ENCODE data around the gene ZBTB1.

Gene ZBTB1, protein sequence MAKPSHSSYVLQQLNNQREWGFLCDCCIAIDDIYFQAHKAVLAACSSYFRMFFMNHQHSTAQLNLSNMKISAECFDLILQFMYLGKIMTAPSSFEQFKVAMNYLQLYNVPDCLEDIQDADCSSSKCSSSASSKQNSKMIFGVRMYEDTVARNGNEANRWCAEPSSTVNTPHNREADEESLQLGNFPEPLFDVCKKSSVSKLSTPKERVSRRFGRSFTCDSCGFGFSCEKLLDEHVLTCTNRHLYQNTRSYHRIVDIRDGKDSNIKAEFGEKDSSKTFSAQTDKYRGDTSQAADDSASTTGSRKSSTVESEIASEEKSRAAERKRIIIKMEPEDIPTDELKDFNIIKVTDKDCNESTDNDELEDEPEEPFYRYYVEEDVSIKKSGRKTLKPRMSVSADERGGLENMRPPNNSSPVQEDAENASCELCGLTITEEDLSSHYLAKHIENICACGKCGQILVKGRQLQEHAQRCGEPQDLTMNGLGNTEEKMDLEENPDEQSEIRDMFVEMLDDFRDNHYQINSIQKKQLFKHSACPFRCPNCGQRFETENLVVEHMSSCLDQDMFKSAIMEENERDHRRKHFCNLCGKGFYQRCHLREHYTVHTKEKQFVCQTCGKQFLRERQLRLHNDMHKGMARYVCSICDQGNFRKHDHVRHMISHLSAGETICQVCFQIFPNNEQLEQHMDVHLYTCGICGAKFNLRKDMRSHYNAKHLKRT

DNA sequence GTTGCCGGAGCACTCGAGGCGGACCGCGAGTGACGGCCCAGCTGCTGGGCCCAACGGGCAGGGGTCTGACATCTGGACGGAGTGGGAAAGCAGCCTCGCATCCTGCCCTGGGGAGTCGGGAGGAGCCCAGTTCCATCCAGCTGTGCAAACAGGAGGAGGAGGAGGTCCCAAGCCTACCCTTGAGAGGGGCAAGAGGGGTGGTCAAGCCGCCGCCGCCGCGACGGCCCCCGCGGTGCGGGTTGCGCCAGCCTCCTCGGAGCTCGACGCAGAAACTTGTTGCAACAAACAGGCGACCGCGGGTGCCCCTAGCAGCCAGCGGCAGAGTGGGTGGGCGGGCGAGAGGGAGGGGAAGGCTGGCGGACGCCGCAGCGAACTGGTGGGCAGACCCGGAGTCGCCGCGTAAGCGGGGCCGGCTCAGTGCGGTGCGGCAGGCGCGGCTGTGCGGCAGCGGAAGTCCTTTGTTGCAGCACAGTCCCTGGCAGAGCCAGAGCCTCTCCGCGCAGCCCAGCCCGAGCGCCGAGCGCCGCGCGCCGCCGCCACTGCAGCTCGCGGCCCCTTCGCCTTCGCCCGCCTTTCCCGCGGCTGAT, at the start of gene ZBTB1:
ZBTB1 (plus strand) TSS at position 461 of the 587 bp plus-strand sequence. CDS start 16,735 bp downstream, outside the sequence.
- DNase-seq, result peak; percentile 84

DNA sequence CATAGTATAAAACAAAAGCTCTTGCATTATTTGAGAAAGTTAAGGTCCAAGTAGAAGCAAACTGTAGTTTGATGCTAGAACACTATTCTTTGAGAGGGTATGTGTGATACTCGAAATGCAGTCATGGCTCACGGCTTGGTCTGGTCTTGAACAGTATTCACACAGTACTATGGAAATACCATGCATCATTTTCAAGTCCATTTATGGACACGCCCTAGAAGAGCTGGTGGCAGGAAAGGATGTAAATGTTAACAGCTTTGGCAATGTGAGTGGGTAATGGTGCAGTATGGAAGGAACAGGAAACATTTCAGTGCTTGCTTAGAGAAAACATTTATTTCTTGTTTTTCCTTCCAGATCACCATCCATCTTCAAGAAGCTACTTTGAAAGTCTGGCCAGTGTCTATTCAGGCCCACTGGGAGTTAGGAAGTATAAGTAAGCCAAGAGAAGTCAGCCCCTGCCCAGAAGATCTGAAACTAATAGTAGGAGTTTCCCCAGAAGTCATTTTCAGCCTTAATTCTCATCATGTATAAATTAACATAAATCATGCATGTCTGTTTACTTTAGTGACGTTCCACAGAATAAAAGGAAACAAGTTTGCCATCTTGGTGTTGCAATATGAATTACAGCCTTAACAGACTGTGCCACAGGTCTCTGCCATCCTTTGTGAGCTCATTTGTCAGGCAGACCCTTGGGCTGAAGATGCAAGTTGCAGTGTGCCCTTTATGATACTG, 45.0 kb upstream of the ZBTB1 start:
- no peak for DNase-seq

DNA sequence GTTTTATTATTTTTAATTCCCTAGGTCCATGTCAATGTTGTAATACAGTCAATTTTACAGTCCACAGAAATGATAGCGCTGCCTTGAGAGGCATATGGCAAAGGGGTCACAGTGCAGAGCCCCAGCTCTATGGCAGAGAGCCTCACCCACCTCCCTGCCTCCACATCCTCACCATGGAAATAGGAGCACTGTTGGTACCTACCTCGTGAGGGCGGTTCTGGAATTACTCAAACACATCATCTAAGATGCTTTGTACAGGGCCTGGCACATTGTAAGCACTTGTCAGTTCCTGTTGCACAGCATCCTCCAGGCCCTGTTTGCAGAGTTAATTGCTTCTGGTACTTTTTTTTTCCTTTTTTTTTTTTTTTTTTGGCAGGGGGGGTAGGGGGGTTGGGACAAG, 43.3 kb upstream of the ZBTB1 start:
- no peak for DNase-seq

DNA sequence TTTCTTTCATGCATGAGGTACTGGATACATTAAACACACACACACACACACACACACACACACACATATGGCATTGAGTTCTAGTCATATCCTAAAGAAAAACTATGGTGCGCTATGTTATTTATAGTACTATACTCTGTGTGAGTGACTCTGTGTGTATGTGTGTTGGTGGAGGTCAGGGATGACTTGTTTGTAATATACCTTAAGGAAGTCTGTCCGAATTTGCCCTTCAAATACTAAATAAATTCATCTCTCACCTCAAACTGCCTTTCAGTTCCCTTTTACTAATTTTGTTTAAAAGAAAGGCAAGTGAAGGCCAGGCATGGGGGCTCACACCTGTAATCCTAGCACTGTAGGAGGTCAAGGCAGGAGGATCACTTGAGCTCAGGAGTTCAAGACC, 41.4 kb upstream of the ZBTB1 start:
- DNase-seq, result no peak

DNA sequence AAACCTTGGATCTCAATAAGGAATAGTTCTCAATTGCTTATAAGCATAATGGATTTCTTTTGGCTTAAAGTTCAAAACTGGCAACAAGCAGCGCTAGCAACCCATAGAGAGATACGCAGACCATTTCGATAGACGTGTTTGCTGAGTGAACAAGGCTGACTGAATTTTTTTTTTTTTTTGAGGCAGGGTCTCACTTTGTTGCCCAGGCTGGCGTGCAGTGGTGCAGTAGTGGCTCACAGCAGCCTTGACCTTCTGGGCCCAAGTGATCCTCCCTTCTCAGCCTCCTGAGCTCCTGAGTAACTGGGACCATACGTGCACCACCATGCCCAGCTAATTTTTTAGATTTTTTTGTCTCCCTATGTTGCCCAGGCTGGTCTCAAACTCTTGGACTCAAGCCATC, 40.7 kb upstream of the ZBTB1 start:
- DNase-seq, result no peak

DNA sequence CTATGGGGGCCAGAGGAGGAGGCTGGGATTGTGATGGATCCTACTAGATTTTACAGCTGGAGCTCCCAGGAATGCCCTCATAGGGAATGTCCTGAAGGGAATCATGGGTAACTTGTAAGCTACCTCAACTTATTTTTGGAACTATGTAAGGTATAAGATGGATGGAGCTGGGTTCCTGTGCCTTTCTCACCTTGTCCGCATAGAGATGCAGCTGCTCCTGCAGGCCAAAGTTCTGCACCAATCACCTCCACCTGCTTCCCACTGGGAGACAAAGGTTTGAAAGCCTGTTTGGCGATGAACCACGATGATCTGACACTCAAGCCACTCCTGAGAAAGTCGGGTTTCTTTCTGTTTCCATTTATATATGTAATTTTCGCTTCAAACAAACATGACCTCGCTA, 39.9 kb upstream of the ZBTB1 start:
- DNase-seq, result peak; percentile 27

DNA sequence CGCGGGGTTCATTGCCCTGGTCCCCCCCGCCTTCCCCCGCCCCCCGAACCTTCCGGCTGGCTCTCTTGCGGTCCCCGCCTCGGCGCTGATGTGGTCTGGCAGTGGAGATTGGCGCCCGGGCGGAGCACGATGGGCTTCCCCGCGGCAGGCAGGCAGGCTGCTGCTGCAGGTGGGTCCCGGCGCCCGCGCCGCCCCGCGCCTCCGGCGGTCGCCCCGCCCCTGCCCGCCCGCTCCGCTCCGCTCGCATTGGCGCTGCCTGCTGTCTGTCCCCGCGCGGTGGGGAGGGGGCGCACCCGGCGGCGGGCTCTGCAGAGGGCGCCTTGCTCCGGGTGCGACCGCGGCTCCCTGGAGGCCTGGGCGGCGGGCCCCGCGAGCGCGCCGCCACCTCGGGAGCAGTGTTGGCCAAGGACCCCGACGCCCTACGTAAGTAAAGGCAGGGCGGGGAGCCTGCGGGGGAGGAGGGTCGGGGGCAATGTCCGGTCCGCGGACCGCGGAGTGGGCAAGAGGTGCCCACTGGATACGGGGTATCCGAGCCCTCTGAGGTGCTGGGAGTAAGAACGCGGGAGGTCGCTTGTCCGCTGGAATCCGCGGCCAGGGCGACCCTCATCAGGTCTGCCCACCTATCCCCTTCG, 39.3 kb upstream of the ZBTB1 start, which contains the start of gene AKAP5:
AKAP5 (plus strand) TSS at position 309 of the 632 bp plus-strand sequence. CDS start 2,896 bp downstream, outside the sequence.
- DNase-seq, result peak; percentile 89

DNA sequence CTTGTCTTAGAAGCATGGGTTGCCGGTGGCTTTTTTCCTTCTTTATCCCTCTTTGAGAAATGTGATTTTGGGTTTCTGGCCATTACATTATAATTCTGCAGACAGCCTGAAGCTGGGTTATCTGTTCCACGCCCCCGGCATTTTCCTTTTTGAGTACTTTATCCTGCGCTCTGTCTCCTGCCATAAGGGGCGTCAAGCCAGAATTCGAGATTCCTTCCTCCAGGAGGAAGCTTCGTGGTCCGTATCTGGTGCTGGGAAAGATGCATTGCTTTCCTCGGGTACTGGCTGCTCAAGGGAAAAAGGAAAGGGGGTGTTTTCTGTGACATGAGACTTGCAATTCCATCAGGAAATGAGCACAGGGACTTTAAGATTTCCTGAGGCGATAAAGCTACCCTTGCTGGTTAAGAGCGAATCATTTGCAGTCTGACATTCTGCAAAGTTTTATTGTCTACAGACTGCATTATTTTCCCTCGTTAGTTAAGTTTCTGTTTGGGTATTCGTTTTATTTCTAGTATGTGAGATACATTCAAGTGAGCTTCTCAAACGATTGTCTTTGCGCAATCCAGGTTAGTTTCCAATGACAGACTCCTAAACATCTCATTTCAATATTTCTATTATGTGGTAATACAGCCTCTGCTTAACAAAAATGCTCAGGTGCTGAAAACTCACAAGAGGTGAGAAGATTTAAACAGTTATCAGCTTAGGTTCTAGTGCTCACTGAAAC, 38.6 kb upstream of the ZBTB1 start:
- DNase-seq, result peak; percentile 37

DNA sequence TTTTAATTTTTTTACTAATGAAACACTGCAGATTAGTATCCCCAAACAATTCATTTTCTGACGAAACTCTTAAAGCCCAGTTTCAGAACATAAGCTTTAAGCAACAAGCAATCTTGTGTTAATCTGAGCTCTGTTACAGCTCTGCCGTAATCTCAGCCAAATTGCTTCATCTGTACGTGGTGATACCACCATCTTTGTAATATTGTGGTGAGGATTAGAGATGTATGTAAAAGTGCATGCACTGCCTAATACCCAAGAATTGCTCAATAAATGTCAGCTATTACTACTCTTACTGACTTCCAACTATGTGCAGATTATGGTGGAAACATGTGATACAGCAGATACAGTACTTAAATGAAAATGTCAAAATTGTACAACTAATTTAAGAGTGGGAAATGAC, 37.5 kb upstream of the ZBTB1 start:
- no peak for DNase-seq

DNA sequence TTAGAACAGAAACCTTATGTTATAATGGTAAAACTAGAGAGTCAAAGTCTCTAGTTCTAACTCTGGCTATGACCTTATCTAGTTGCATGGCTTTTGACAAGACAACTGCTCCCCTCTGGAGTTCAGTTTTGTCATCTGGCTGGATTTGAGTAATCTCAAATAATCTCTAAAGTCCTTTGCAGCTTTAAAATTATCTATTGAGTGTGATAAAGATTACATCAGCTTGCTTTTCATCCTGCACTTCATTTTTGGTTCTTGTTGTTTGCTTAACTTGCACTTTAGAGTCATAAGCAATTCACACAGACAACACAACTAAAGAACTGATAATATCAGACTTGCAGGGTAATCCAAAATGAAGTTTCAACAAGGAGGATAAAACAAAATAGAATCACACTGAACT, 37.0 kb upstream of the ZBTB1 start:
- no peak for DNase-seq

DNA sequence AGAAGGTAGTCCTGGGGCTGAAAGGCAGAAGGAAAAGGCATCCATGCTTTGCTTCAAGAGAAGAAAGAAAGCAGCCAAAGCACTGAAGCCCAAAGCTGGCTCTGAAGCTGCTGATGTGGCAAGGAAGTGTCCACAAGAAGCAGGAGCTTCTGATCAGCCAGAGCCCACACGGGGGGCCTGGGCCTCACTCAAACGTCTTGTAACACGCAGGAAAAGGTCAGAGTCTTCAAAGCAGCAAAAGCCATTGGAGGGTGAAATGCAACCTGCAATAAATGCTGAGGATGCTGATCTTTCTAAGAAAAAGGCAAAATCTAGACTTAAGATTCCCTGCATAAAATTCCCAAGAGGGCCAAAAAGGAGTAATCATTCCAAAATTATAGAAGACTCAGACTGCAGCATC, 36.1 kb upstream of the ZBTB1 start:
- DNase-seq, result no peak

DNA sequence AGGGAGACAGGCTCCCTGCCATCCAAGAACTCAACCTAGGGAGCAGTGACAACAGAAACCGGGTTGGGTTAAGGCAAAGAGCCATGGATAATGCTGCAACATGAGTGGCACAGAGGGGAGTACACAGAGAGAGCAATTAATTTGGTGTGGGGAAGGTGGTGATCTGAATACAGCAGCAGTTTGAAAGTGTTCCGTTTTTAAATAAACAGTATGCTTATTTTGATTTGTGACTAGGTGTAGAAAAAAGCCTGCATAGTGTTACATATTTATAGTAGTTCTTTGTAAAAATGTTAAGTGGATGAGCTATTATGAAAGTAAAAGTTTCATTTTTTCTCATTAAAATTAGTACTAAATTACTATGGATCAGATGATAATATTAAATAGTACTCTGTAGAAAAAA, 30.5 kb upstream of the ZBTB1 start:
- no peak for DNase-seq

DNA sequence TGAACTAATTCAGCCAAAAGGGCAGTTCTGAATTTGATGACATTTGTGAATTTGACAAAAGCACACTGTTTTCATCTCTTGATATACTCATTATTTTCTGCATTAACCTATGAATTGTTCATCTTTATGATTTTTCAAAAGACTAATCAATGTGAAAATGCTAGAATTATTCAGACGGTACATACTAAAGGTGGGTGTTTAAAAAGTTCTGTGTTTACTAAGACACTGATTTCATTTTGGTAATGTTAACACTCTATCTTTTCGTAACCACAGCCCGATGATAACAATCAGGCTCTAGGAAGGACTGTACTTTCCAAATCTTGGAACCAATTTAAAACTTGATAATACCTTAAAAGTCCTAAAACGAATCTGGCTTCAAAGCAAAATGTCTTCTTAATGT, 29.9 kb upstream of the ZBTB1 start:
- DNase-seq, result no peak

DNA sequence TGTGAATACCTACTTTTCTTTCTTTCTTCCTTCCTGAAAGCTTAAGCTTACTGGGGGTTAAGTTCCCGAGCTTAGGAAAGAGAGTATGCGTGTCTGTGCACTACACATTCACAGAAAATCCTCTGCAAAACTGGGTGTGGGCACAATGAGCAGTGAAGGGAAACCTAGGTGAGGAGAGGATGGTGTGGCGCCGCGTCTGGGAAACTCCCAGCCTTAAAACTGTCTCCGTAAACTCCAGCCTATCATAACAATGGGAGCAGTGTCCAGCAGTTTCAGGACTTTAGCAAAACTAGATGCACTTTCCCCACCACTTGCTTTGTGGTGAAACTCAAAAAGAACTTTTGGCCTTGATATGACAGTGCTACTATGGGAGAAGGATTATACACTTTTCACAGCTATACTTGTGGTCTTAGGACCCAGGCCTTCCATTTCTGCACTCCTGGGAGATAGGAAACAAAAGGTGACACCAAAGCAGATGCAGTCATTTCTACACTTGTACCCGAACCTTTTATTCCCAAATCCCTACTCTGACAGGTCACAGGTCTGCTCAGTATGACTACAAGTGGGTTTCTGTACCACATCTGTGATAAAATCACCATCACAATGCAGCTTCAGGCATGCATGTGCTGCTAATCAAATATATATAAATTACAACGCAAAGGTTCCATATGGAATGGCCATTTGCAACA, 28.8 kb upstream of the ZBTB1 start:
- no peak for DNase-seq

DNA sequence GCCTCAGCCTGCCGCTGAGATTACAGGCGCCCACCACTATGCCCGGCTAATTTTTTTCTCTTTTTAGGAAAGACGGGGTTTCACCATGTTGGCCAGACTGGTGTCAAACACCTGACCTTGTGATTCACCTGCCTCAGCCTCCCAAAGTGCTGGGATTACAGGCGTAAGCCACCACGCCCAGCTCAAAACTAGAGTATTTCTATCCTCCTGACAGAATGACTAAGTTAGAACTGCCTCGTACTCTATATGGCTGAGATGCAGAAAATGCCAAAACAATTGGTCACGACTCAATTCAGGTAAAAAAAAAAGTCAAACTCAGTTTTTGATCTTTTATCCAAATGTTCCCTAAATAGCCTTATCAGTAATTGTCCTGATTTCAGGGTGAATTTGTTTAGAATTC, 28.1 kb upstream of the ZBTB1 start:
- no peak for DNase-seq

DNA sequence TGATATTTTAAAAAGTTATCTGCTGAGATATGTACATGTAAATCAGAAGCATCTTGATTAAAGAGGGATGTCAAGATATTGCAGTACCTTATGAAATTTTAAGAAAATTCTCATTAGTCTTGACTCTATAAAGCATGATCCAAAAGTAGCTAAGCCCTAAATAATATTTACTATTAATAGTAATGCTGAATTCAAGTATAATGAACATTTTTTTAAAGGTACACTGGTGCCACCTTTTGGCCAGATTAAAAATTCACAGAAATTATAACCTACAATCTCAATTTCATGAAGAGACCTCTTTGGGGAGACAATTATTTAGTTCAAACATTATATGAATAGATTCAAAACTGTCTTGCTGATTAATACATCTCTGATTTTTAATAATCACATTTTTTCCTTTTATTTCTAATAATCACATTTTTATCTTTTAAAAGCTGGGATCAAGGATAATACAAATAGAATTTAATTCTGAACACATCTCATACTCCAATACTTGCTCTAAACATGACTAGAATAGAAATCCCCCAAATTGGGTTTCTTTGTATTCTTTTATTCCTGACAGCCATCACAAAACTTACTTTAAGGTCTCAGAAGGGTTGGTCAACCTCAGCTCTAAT, 25.8 kb upstream of the ZBTB1 start:
- no peak for DNase-seq

DNA sequence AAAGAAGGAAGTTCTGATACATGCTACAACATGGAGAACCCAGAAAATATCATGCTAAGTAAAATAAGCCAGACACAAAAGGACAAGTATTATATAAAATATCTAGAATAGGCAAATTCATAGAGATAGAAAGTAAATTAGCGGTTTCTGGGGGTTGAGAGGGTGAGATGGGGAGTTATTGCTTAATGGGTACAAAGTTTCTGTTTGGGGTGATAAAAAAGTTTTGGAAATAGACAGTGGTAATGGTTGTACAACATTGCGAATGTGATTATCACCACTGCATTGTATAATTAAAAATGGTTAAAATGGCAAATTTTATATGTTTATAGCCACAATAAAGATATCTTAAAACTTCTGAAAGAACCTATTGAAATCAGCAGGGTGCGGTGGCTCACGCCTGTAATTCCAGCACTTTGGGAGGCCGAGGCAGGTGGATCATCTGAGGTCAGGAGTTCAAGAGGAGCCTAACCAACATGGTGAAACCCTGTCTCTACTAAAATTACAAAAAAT, 15.9 kb upstream of the ZBTB1 start:
- no peak for DNase-seq

DNA sequence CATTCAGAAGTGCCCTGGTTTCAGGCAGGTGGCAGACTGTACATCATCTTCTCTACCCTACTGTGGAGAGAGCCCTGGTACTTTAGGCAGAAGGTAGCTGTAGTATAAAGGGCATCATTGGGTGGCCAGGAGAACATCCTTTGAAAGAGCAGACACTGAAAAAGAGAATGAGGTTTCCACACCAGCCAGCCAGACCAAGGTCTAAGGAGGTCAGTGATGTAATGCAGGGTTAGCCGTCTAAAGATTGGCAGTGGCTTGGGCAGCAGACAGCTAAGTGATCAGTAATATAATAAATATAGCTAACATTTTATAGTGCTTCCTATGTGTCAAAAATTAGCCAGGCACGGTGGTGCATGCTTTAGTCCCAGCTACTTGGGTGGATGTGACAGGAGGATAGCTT, 12.9 kb upstream of the ZBTB1 start:
- no peak for DNase-seq

DNA sequence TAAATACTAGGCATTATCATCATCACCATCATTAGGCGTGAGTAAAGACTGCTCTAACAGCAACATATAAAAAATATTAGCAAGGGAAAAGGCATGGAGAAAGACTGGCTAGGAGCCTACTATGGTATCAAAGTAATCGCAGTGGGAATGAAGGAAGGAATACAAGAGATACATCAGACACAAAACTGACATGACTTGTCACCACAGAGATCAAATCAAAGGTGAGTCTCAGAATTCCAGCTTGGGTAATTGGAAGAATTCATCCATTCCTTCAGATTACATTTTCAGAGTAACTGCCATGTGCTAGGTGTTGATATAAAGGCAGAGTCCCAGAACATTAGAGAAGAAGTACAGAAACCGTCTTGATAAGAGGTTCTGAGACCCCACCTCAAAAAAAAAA, 11.1 kb upstream of the ZBTB1 start:
- no peak for DNase-seq

DNA sequence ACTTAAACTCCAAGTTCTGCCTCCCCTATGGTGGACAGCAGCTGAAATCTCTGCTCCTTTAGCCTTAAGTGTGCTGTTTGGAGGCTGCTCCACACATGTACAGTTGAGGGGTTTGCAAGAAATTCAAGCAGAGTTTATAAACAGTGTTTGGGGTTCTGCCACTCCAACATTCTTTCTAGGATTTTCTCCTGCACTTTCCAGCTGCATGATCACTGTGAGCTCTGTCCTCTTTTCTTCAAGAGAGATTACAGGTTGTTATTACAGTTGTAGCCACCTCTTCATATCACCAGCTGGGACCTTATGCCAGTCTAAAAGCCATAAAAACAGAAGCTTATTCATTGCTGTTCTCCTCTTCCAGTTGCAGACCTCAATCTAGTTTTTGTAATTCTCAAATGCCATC, 9.3 kb upstream of the ZBTB1 start:
- no peak for DNase-seq

DNA sequence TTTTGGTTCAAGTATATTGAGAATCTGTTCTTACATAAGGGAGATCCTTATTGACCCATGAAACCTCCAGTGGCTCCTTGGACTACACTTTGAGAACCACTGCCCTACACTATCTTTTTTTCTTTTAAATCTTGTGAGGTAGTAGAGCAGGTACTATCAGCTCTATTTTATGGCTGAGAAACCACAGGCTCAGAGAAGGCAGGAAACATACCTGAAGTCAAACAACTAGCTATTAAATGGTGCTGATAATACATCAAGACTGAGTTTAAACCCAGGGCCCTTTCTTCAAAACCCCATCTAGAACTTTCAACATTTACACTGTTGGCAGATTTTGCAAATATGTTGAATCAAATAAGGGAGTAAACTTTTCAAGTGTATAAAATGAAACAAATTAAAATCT, 7.8 kb upstream of the ZBTB1 start:
- no peak for DNase-seq
